Endothelial cell of umbilical vein (primary cell): ENCODE measurements around the gene LMTK3. TPM values are rescaled to one million over a fixed set of nuclear protein-coding genes. Genes with fewer than 3 reads are reported as not detected.

ENCODE experiments used
- BruUV-seq: library from RNA; stranded (reverse); fragments of 400-500 nt; replicated peaks from 2 replicates; lab custom pipeline; 2021; lab: Mats Ljungman, UMichigan
- CTCF ChIA-PET: fragments of 300-600, 350-600 bp; sonication (Branson Sonifier 250); formaldehyde crosslinking; loops from one replicate; lab custom pipeline; 2021; ENCODE audit warnings: antibody characterized with exemption, inconsistent platforms; lab: Charles Lee
- POLR2A ChIA-PET: fragments of 300-600, 350-600 bp; sonication (Branson Sonifier 250); formaldehyde crosslinking; loops from one replicate; lab custom pipeline; 2021; ENCODE audit warnings: antibody characterized with exemption, inconsistent platforms; lab: Charles Lee
- DNase-seq: peaks from one replicate; pipeline ENCODE4 v3.0.0-alpha.2; 2011; ENCODE audit warnings: low read depth, low spot score
- FAIRE-seq: peaks from 2 replicates; lab custom pipeline; 2011; peaks lifted over from hg19 to GRCh38; lab: Jason Lieb, UNC
- H2AFZ ChIP-seq: 2 replicates; pipeline ENCODE4 v1.6.0; 2012; ENCODE audit warnings: low read depth, low read length, control low read depth, inconsistent platforms
- H3K27ac ChIP-seq: 2 replicates; pipeline ENCODE4 v1.5.1; 2011; ENCODE audit warnings: low read depth, mild to moderate bottlenecking, control low read depth, low read length, moderate library complexity; ENCODE audit not compliant: insufficient read depth
- H3K27me3 ChIP-seq, 2 experiments: 2 replicates each; pipeline versions ENCODE4 v1.6.0 to v1.6.1; 2011; ENCODE audit warnings: low read length in 2 of 2, mixed read lengths in 1 of 2; ENCODE audit not compliant: control insufficient read depth in 2 of 2, insufficient read depth in 2 of 2
- H3K36me3 ChIP-seq, 2 experiments: 2 replicates in 1 of 2; 3 replicates in 1 of 2; pipeline ENCODE4 v1.5.1; 2011; ENCODE audit warnings: low read length in 2 of 2, mild to moderate bottlenecking in 1 of 2, moderate library complexity in 1 of 2; ENCODE audit not compliant: control insufficient read depth in 2 of 2, insufficient read depth in 2 of 2; ENCODE audit errors: extremely low read depth in 1 of 2
- H3K4me1 ChIP-seq: 3 replicates; pipeline ENCODE4 v1.5.1; 2011; ENCODE audit warnings: mild to moderate bottlenecking, low read length; ENCODE audit not compliant: control insufficient read depth, insufficient read depth; ENCODE audit errors: extremely low read depth
- H3K4me2 ChIP-seq: 2 replicates; pipeline ENCODE4 v1.6.1; 2011; ENCODE audit warnings: low read length, control low read depth, mixed read lengths; ENCODE audit not compliant: insufficient read depth
- H3K4me3 ChIP-seq, 3 experiments: fragments of 200-600 bp in 1 of 3; sonication (generic), shearing (Covaris generic) in 1 of 3; replicated peaks in 1 of 3; 2 replicates each; pipeline ENCODE4 v1.5.1; 2011 to 2016; ENCODE audit warnings: control low read depth in 3 of 3, low read length in 3 of 3, mild to moderate bottlenecking in 2 of 3, inconsistent platforms in 1 of 3, low read depth in 1 of 3, moderate library complexity in 1 of 3; ENCODE audit not compliant: insufficient read depth in 1 of 3
- H3K79me2 ChIP-seq: 2 replicates; pipeline ENCODE4 v1.6.0; 2012; ENCODE audit warnings: low read length, inconsistent platforms; ENCODE audit not compliant: control insufficient read depth, insufficient read depth
- H3K9ac ChIP-seq: replicated peaks from 2 replicates; pipeline ENCODE3; 2011; ENCODE audit warnings: low read length, control low read depth; ENCODE audit not compliant: insufficient read depth; ENCODE audit errors: extremely low read depth
- H3K9me1 ChIP-seq: replicated peaks from 3 replicates; pipeline ENCODE4 v1.6.0; 2011; ENCODE audit warnings: mild to moderate bottlenecking, low read length; ENCODE audit not compliant: control insufficient read depth, insufficient read depth; ENCODE audit errors: extremely low read depth
- H3K9me3 ChIP-seq: replicated peaks from 2 replicates; pipeline ENCODE4 v1.5.1; 2012; ENCODE audit warnings: low read length, inconsistent platforms; ENCODE audit not compliant: control insufficient read depth, insufficient read depth
- H4K20me1 ChIP-seq: replicated peaks from 2 replicates; pipeline ENCODE3; 2011; ENCODE audit warnings: mild to moderate bottlenecking, low read length; ENCODE audit not compliant: control insufficient read depth, insufficient read depth; ENCODE audit errors: extremely low read depth
- EZH2 ChIP-seq: IDR thresholded peaks from 2 replicates; pipeline ENCODE4 v1.6.1; 2012; ENCODE audit warnings: borderline replicate concordance, low read depth, mild to moderate bottlenecking, moderate library complexity, low read length, inconsistent platforms; ENCODE audit not compliant: severe bottlenecking
- FOS ChIP-seq: IDR thresholded peaks from 2 replicates; pipeline ENCODE4 v1.6.1; 2011; ENCODE audit warnings: mild to moderate bottlenecking, low read length, moderate library complexity, borderline replicate concordance; ENCODE audit not compliant: insufficient read depth
- GATA2 ChIP-seq: IDR thresholded peaks from 2 replicates; pipeline ENCODE4 v1.7.0; 2011; ENCODE audit warnings: low read depth, mild to moderate bottlenecking, moderate library complexity, mixed read lengths, low read length; ENCODE audit not compliant: insufficient read length, insufficient read depth
- JUN ChIP-seq: IDR thresholded peaks from 2 replicates; pipeline ENCODE4 v1.6.1; 2011; ENCODE audit warnings: borderline replicate concordance, low read depth; ENCODE audit not compliant: insufficient read length, insufficient read depth
- MYC ChIP-seq: IDR thresholded peaks from one replicate; pipeline ENCODE4 v1.6.1; 2011; ENCODE audit warnings: mild to moderate bottlenecking, low read depth, low read length
- POLR2A ChIP-seq: IDR thresholded peaks from 2 replicates; pipeline ENCODE4 v1.6.1; 2012; ENCODE audit warnings: low read depth, mild to moderate bottlenecking, control low read depth, low read length
- POLR2AphosphoS5 ChIP-seq: IDR thresholded peaks from 2 replicates; pipeline ENCODE4 v1.6.1; 2012; ENCODE audit warnings: low read depth, mild to moderate bottlenecking, control low read depth, low read length, moderate library complexity; ENCODE audit not compliant: insufficient read depth
- dilution Hi-C: fragments of 300-500 bp; cut with MboI; formaldehyde crosslinking; loops from one replicate; pipeline ENCODE4 v1.15.0; 2019; ENCODE audit warnings: low sequenced_read_pairs; ENCODE audit not compliant: extremely low pct_ligation_motif_present
- intact Hi-C: fragments of 100-400 bp; cut with micrococcal nuclease; formaldehyde crosslinking; loops from one replicate; pipeline ENCODE4 v1.10.0; 2022
- polyA plus RNA-seq, 4 experiments: library from polyadenylated mRNA; depleted of rRNA in 3 of 4; stranded (reverse) in 3 of 4; unstranded in 1 of 4; fragments of >200 nt; gene quantifications; 2 replicates each; pipeline versions ENCODE4 v1.2.1 to v1.2.3, GENCODE V29; 2011 to 2012; ENCODE audit warnings: missing spikeins in 1 of 4
- total RNA-seq: library from RNA; stranded (reverse); gene quantifications from 2 replicates; pipeline ENCODE4 v1.2.3, GENCODE V29; 2021
- TF ChIP-seq, protein P1 (sequence below): IDR thresholded peaks from 2 replicates; pipeline ENCODE4 v1.6.1; 2011; ENCODE audit not compliant: insufficient read depth, insufficient read length
- TF ChIP-seq, protein P2 (sequence below), 2 donors: IDR thresholded peaks; 1 replicate in 1 of 2; 2 replicates in 1 of 2; pipeline ENCODE4 v1.5.1; 2011; ENCODE audit warnings: low read length in 2 of 2, mild to moderate bottlenecking in 2 of 2, moderate library complexity in 2 of 2, control low read depth in 1 of 2, inconsistent platforms in 1 of 2, low read depth in 1 of 2; ENCODE audit not compliant: insufficient read depth in 1 of 2; ENCODE audit errors: extremely low read depth in 1 of 2

The LMTK3 gene
- total and polyA plus RNA-seq, 2 donors (not counting 3 experiments of a cell fraction or from before 2014, with no cell fraction given), result 0.11 to 0.14 TPM

DNA sequence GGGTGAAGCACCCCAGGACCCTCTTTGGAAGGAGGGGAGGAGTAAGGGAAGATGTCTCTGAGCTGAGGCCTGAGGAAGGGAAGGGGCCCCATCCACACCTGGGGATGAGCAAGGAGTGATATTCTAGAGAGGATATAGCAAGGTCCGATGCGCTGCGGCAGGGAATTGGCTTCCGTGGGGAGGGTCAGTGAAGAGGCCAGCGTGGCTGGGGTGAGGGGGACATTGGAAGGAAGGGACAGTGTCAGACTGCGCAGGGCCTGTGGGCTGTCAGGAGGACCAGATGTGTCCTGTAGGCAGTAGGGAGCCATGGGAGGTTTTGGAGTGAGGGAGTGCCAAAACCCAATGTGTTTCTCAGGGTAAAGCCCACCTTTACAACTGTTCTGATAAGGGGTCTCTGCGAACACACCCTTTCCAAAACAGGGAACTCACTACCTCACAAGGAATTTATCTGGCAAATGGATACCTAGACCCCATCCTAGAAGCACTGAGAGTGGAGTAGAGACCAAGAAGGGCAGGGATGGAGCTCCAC lies 3.7 kb downstream of the LMTK3 start:
- no peak overlapping the region for H3K27ac ChIP-seq
- H3K4me2 ChIP-seq, result no peak overlapping the region
- no peaks in the 10 kb centered on the region for H3K4me1 ChIP-seq
- no peak overlapping the region for H2AFZ ChIP-seq
- intact Hi-C loops (no loop called here), dilution Hi-C loops (no loop called here)
- H3K27me3 ChIP-seq, result peaks cover 12 to 14% of the 10 kb centered on the region in 2 experiments
- no peak overlapping the region for H3K9ac ChIP-seq
- H3K4me3 ChIP-seq, result no peak overlapping the region
- TF ChIP-seq EZH2, result no peak
- TF ChIP-seq, protein P1, sequence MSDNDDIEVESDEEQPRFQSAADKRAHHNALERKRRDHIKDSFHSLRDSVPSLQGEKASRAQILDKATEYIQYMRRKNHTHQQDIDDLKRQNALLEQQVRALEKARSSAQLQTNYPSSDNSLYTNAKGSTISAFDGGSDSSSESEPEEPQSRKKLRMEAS, result no peak
- TF ChIP-seq JUN, result no peak
- no peak for TF ChIP-seq GATA2
- no peak for TF ChIP-seq FOS
- TF ChIP-seq POLR2A, result no peak
- TF ChIP-seq MYC, result no peak
- TF ChIP-seq, protein P2, sequence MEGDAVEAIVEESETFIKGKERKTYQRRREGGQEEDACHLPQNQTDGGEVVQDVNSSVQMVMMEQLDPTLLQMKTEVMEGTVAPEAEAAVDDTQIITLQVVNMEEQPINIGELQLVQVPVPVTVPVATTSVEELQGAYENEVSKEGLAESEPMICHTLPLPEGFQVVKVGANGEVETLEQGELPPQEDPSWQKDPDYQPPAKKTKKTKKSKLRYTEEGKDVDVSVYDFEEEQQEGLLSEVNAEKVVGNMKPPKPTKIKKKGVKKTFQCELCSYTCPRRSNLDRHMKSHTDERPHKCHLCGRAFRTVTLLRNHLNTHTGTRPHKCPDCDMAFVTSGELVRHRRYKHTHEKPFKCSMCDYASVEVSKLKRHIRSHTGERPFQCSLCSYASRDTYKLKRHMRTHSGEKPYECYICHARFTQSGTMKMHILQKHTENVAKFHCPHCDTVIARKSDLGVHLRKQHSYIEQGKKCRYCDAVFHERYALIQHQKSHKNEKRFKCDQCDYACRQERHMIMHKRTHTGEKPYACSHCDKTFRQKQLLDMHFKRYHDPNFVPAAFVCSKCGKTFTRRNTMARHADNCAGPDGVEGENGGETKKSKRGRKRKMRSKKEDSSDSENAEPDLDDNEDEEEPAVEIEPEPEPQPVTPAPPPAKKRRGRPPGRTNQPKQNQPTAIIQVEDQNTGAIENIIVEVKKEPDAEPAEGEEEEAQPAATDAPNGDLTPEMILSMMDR (IDR thresholded peaks at IDR 0.05; ENCODE audit: extremely low read depth in 1 of 2, insufficient read depth in 1 of 2, low read depth in 1 of 2, low read length in 2 of 2), result no peak
- no peak for TF ChIP-seq POLR2AphosphoS5
- no TSS peak for BruUV-seq
- ChIA-PET CTCF (interaction anchor here (0.9 to 8.3 kb wide), 8 partner anchors 12 to 236 kb away, joined by 3 to 507 read pairs (median 4); no protein-coding TSS in a partner anchor), POLR2A (no interaction called here)
- DNase-seq, result no peak
- no peaks in the 10 kb centered on the region for H3K9me1 ChIP-seq
- H3K79me2 ChIP-seq, result no peaks in the 10 kb centered on the region
- no peaks in the 10 kb centered on the region for H4K20me1 ChIP-seq
- H3K9me3 ChIP-seq, result no peaks in the 10 kb centered on the region
- no peaks in the 10 kb centered on the region for H3K36me3 ChIP-seq
- FAIRE-seq, result no peak
